Renal cortical epithelial cell (primary cell): ENCODE data around the gene PABPN1L. TPM values are rescaled to one million over a fixed set of nuclear protein-coding genes. Genes with fewer than 3 reads are reported as not detected.

Experiments
- DNase-seq: peaks from one replicate; pipeline ENCODE4 v3.0.0-alpha.2; 2011; ENCODE audit warnings: low read depth
- total RNA-seq: library from RNA; depleted of rRNA; stranded (reverse); fragments of >200 nt; gene quantifications from 2 replicates; pipeline ENCODE4 v1.2.3, GENCODE V29; 2014

The PABPN1L gene
- total RNA-seq, 1 donor from 2014 or later: not detected

- DNase-seq: no peak
Observed at GRCh38 chr16:88851616-88852015, 14.8 kb downstream of the PABPN1L start.

GRCh38 chr16:88850531-88851199, 15.8 kb downstream of the PABPN1L start:
- DNase-seq: no peak

- no peak for DNase-seq
Observed at GRCh38 chr16:88848557-88848956, 17.9 kb downstream of the PABPN1L start.

- no peak for DNase-seq
Observed at GRCh38 chr16:88847654-88848053, 18.8 kb downstream of the PABPN1L start.

- no peak for DNase-seq
Observed at GRCh38 chr16:88846088-88846487, 20.4 kb downstream of the PABPN1L start.

GRCh38 chr16:88844419-88845036, 21.9 kb downstream of the PABPN1L start:
- DNase-seq: no peak

- DNase-seq: no peak
Observed at GRCh38 chr16:88843256-88843655, 23.2 kb downstream of the PABPN1L start.

- no peak for DNase-seq
Observed at GRCh38 chr16:88842806-88843205, 23.7 kb downstream of the PABPN1L start.

GRCh38 chr16:88842308-88842756, 24.1 kb downstream of the PABPN1L start:
- DNase-seq: no peak

GRCh38 chr16:88841521-88842307, 24.7 kb downstream of the PABPN1L start:
- DNase-seq: no peak

GRCh38 chr16:88840600-88841215, 25.8 kb downstream of the PABPN1L start:
- DNase-seq: no peak

GRCh38 chr16:88839745-88840599, 26.5 kb downstream of the PABPN1L start:
- no peak for DNase-seq

- no peak for DNase-seq
Observed at GRCh38 chr16:88839026-88839529, 27.4 kb downstream of the PABPN1L start.

GRCh38 chr16:88838566-88838965, 27.9 kb downstream of the PABPN1L start:
- DNase-seq: no peak

- no peak for DNase-seq
Observed at GRCh38 chr16:88837806-88838205, 28.7 kb downstream of the PABPN1L start.

- no peak for DNase-seq
Observed at GRCh38 chr16:88836791-88837190, 29.7 kb downstream of the PABPN1L start.

- no peak for DNase-seq
Observed at GRCh38 chr16:88835818-88836217, 30.6 kb downstream of the PABPN1L start.

- no peak for DNase-seq
Observed at GRCh38 chr16:88835383-88835782, 31.1 kb downstream of the PABPN1L start.

- DNase-seq: no peak
Observed at GRCh38 chr16:88834670-88835069, 31.8 kb downstream of the PABPN1L start.

- no peak for DNase-seq
Observed at GRCh38 chr16:88833086-88833485, 33.4 kb downstream of the PABPN1L start.

- no peak for DNase-seq
Observed at GRCh38 chr16:88831838-88832237, 34.6 kb downstream of the PABPN1L start.
